ENCODE results near the gene ELOVL1.

- no peak for TF ChIP-seq CTCF (IDR thresholded peaks at IDR 0.05)
- TF ChIP-seq POLR2A (IDR thresholded peaks at IDR 0.05) = no peak
Observed at GRCh38 chr1:43318831-43319230, 49.0 kb downstream of the ELOVL1 start.
